ENCODE measurements around the gene SMIM28.

DNA sequence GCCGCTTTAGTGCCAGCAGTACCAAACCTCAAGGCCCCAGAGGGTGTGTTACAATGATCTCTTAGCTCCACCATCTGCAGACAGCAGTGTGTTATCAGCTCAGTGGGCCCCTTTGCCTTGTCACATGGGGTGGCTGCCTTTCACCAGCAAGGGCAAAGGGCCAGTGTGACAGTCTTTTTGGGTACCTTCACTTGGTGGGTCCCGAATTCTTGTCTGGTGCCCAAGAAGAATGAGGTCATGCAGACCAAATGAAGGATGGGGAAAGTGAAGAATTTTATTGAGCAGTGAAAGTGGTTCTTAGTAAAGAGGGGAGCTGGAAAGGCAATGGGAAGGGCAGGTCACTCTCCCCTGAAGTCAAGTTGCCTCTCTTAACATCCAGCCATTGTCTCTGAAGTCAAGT is 2.9 kb upstream of the SMIM28 start:
- TF ChIP-seq CTCF (IDR thresholded peaks at IDR 0.05; ENCODE audit: low read length) = no peak
- TF ChIP-seq EZH2 (IDR thresholded peaks at IDR 0.05; ENCODE audit: borderline replicate concordance, low read length) = no peak
